ENCODE measurements around the gene RUFY3. TPM values are rescaled to one million over a fixed set of nuclear protein-coding genes. Genes with fewer than 3 reads are reported as not detected.

RUFY3 gene
- total RNA-seq, 1 experiment from 2014 or later = 48.0 TPM

- Histone ChIP-seq H4K8ac (replicated peaks; ENCODE audit: insufficient read length, low read depth, low read length) (no peak overlapping the region), H2BK12ac (ENCODE audit: insufficient read length, low read depth, low read length) (no peak overlapping the region), H3K56ac (ENCODE audit: insufficient read length, low read depth, low read length) (no peak overlapping the region), H2BK120ac (ENCODE audit: low read depth, low read length, poor library complexity, severe bottlenecking) (no peak overlapping the region), H3K23me2 (ENCODE audit: insufficient read length, low read depth, low read length, poor library complexity, severe bottlenecking) (no peaks in the 10 kb centered on the region), H3K79me2 (ENCODE audit: insufficient read depth, low read length) (no peaks in the 10 kb centered on the region), H3K23ac (ENCODE audit: insufficient read length, low read depth, low read length) (no peak overlapping the region), H3T11ph (ENCODE audit: low read length) (no peak overlapping the region), H3K4me1 (ENCODE audit: insufficient read depth, low read length) (no peaks in the 10 kb centered on the region), H4K20me1 (ENCODE audit: control insufficient read depth, insufficient read depth, insufficient read length) (no peaks in the 10 kb centered on the region), H3K9ac (ENCODE audit: extremely low read depth, insufficient read length, low read length) (no peak overlapping the region), H3K4me2 (ENCODE audit: insufficient read depth, insufficient read length, low read length) (no peak overlapping the region), H2AK5ac (ENCODE audit: insufficient read length, low read length) (no peak overlapping the region), H3K14ac (ENCODE audit: insufficient read depth, low read length) (no peak overlapping the region), H3K27me3 (ENCODE audit: insufficient read depth, low read length) (no peaks in the 10 kb centered on the region), H2BK5ac (ENCODE audit: insufficient read length, low read length) (no peak overlapping the region), H2BK20ac (ENCODE audit: low read depth, low read length, poor library complexity, severe bottlenecking) (no peak overlapping the region), H3K18ac (ENCODE audit: insufficient read length, low read depth, low read length) (no peak overlapping the region), H4K91ac (ENCODE audit: insufficient read length, low read depth, low read length) (no peak overlapping the region), H3K4ac (ENCODE audit: low read depth, low read length) (no peak overlapping the region), H2BK15ac (ENCODE audit: low read depth, low read length) (no peak overlapping the region), H2AFZ (ENCODE audit: low read length) (no peak overlapping the region), H3K79me1 (ENCODE audit: insufficient read depth, low read depth, low read length, poor library complexity, severe bottlenecking) (no peaks in the 10 kb centered on the region), H3K9me3 (ENCODE audit: control insufficient read depth, low read depth, low read length) (no peaks in the 10 kb centered on the region), H3K27ac (ENCODE audit: insufficient read length, low read depth, low read length) (no peak overlapping the region), H4K5ac (ENCODE audit: insufficient read length, low read depth, low read length) (no peak overlapping the region)
- Mint-ChIP-seq H3K4me1 (no peaks in the 10 kb centered on the region), H3K9me3 (no peaks in the 10 kb centered on the region), H3K4me3 (no peak overlapping the region), H3K27me3 (ENCODE audit: low read depth) (no peaks in the 10 kb centered on the region), H3K36me3 (ENCODE audit: insufficient read depth in 1 of 3, low read depth in 3 of 3) (peaks cover 49 to 83% (median 81%) of the 10 kb centered on the region in 3 experiments), H3K27ac (no peak overlapping the region)
- TF ChIP-seq CTCF (conservative IDR thresholded peaks at IDR 0.05) = no peak
- no CpG with 5 or more reads among the region's 1 CpG for WGBS (ENCODE audit: extremely low coverage, insufficient read length, low lambda C conversion rate)
- DNase-seq = no peak
Measured at GRCh38 chr4:70829492-70829891, 107.7 kb downstream of the RUFY3 start.

Measured in H9 (cell line).